NCI-H128 (cell line): ENCODE results near the gene B4GALNT3.
"Not testable (repeated sequence)": the region's sequence is repeated elsewhere in the genome, so short reads cannot be mapped to it uniquely, and the experiment has no call there.

ENCODE experiments used
- DNase-seq: peaks from one replicate; lab custom pipeline; 2025; ENCODE audit not compliant: unreplicated experiment; lab: John Stamatoyannopoulos, UW

The B4GALNT3 gene

GRCh38 chr12:459430-460258, at the start of gene B4GALNT3:
Gene B4GALNT3 (plus strand): TSS chr12:459939. CDS start chr12:460377, 438 bp downstream.
- peak; percentile 62 for DNase-seq

- DNase-seq, result no peak
Measured at GRCh38 chr12:414859-415258, 44.9 kb upstream of the B4GALNT3 start.

- DNase-seq, result no peak
Measured at GRCh38 chr12:418432-418831, 41.3 kb upstream of the B4GALNT3 start.

- DNase-seq, result no peak
Measured at GRCh38 chr12:422526-422925, 37.2 kb upstream of the B4GALNT3 start.

GRCh38 chr12:435737-436136, 24.0 kb upstream of the B4GALNT3 start:
- DNase-seq, result not testable (repeated sequence)

GRCh38 chr12:442235-442884, 17.4 kb upstream of the B4GALNT3 start:
- peak; percentile 58 for DNase-seq

GRCh38 chr12:447141-447540, 12.6 kb upstream of the B4GALNT3 start:
- DNase-seq, result no peak

GRCh38 chr12:449203-449602, 10.5 kb upstream of the B4GALNT3 start:
- no peak for DNase-seq

GRCh38 chr12:450438-450837, 9.3 kb upstream of the B4GALNT3 start:
- DNase-seq, result no peak

- DNase-seq, result no peak
Measured at GRCh38 chr12:452667-453210, 7.0 kb upstream of the B4GALNT3 start.

- no peak for DNase-seq
Measured at GRCh38 chr12:454833-455232, 4.9 kb upstream of the B4GALNT3 start.

- no peak for DNase-seq
Measured at GRCh38 chr12:455821-456220, 3.9 kb upstream of the B4GALNT3 start.

GRCh38 chr12:457676-458075, 2.1 kb upstream of the B4GALNT3 start:
- DNase-seq, result no peak

- DNase-seq, result no peak
Measured at GRCh38 chr12:459050-459429, 699 bp upstream of the B4GALNT3 start.

GRCh38 chr12:460261-461230, 807 bp downstream of the B4GALNT3 start:
- DNase-seq, result no peak

- no peak for DNase-seq
Measured at GRCh38 chr12:461425-461824, 1.7 kb downstream of the B4GALNT3 start.

GRCh38 chr12:462936-463705, 3.4 kb downstream of the B4GALNT3 start:
- no peak for DNase-seq

GRCh38 chr12:464484-465267, 4.9 kb downstream of the B4GALNT3 start:
- no peak for DNase-seq

GRCh38 chr12:466039-466438, 6.3 kb downstream of the B4GALNT3 start:
- no peak for DNase-seq

- no peak for DNase-seq
Measured at GRCh38 chr12:466762-467161, 7.0 kb downstream of the B4GALNT3 start.
